Adrenal gland (tissue), 5 donors: ENCODE measurements around the gene VWA8.

Source experiments
- CTCF ChIP-seq, 6 experiments: fragments of 450-650 bp in 4 of 6; fragments of 200-600 bp in 2 of 6; sonication (generic) in 1 of 6; IDR thresholded peaks; 1 replicate in 5 of 6; 2 replicates in 1 of 6; pipeline versions ENCODE4 v1.5.1 to v1.8.0; 2016 to 2021; ENCODE audit warnings: antibody characterized with exemption in 6 of 6, mild to moderate bottlenecking in 2 of 6, moderate library complexity in 1 of 6
- POLR2A ChIP-seq, 2 donors: fragments of 450-650 bp; IDR thresholded peaks; one replicate each; pipeline ENCODE4 v1.6.1; 2017; ENCODE audit warnings: antibody characterized with exemption in 2 of 2, mild to moderate bottlenecking in 2 of 2, moderate library complexity in 1 of 2
- donor health status: DM: no; HTN: no; CAD: no.

- no peak for TF ChIP-seq CTCF (IDR thresholded peaks at IDR 0.05)
- TF ChIP-seq POLR2A (IDR thresholded peaks at IDR 0.05): no peak
Measured at GRCh38 chr13:42002066-42002465, 41.2 kb upstream of the VWA8 start.
